DND-41 (cell line): ENCODE measurements around the gene XPO4.

ENCODE experiments used
- ATAC-seq: fragments of 200-7000 bp; cut with Tn5 transposase; 3 replicates; pipeline ENCODE4 v1.9.1; 2021; ENCODE audit warnings: low read depth; ENCODE audit not compliant: insufficient read depth
- DNase-seq: peaks from one replicate; pipeline ENCODE4 v3.0.0-alpha.2; 2020
- H2AFZ ChIP-seq: 2 replicates; pipeline ENCODE4 v1.6.0; 2012; ENCODE audit warnings: low read depth, low read length
- H3K27ac ChIP-seq: 2 replicates; pipeline ENCODE4 v1.5.1; 2012; ENCODE audit warnings: low read length, inconsistent platforms
- H3K27me3 ChIP-seq: fragments of 200-600 bp; sonication (generic); 2 replicates; pipeline ENCODE4 v1.6.0; 2012; ENCODE audit warnings: low read length, mild to moderate bottlenecking, inconsistent platforms; ENCODE audit not compliant: insufficient read depth, poor library complexity
- H3K36me3 ChIP-seq: 2 replicates; pipeline ENCODE4 v1.5.1; 2012; ENCODE audit warnings: low read length, inconsistent platforms; ENCODE audit not compliant: insufficient read depth
- H3K4me1 ChIP-seq: 2 replicates; pipeline ENCODE4 v1.5.1; 2012; ENCODE audit warnings: mild to moderate bottlenecking, low read length; ENCODE audit not compliant: insufficient read depth
- H3K4me2 ChIP-seq: 2 replicates; pipeline ENCODE4 v1.6.0; 2012; ENCODE audit warnings: mild to moderate bottlenecking, moderate library complexity, low read length, inconsistent platforms; ENCODE audit not compliant: insufficient read depth
- H3K4me3 ChIP-seq, 2 experiments: fragments of 200-600 bp in 1 of 2; shearing (Covaris generic) in 1 of 2; 2 replicates each; pipeline ENCODE4 v1.5.1; 2012 to 2016; ENCODE audit warnings: inconsistent platforms in 2 of 2, low read length in 2 of 2, mild to moderate bottlenecking in 2 of 2, low read depth in 1 of 2, moderate library complexity in 1 of 2
- H3K79me2 ChIP-seq: 2 replicates; pipeline ENCODE4 v1.6.0; 2012; ENCODE audit warnings: low read length, inconsistent platforms; ENCODE audit not compliant: insufficient read depth
- H3K9ac ChIP-seq: 2 replicates; pipeline ENCODE4 v1.6.0; 2012; ENCODE audit warnings: low read depth, mild to moderate bottlenecking, inconsistent platforms, low read length, moderate library complexity
- H3K9me3 ChIP-seq: 2 replicates; pipeline ENCODE4 v1.5.1; 2012; ENCODE audit warnings: low read length, moderate library complexity, mild to moderate bottlenecking, inconsistent platforms; ENCODE audit not compliant: insufficient read depth, severe bottlenecking
- H4K20me1 ChIP-seq: 2 replicates; pipeline ENCODE4 v1.6.0; 2012; ENCODE audit warnings: low read length; ENCODE audit not compliant: insufficient read depth
- EZH2 ChIP-seq: IDR thresholded peaks from 3 replicates; pipeline ENCODE4 v1.6.1; 2012; ENCODE audit warnings: borderline replicate concordance, low read depth, mild to moderate bottlenecking, moderate library complexity, low read length, inconsistent platforms; ENCODE audit not compliant: severe bottlenecking
- TF ChIP-seq, protein P1 (sequence below): IDR thresholded peaks from 2 replicates; pipeline ENCODE4 v1.5.1; 2012; ENCODE audit warnings: borderline replicate concordance, low read length, moderate library complexity, mild to moderate bottlenecking; ENCODE audit not compliant: poor library complexity, severe bottlenecking; ENCODE audit errors: extremely low read depth

Gene XPO4

DNA sequence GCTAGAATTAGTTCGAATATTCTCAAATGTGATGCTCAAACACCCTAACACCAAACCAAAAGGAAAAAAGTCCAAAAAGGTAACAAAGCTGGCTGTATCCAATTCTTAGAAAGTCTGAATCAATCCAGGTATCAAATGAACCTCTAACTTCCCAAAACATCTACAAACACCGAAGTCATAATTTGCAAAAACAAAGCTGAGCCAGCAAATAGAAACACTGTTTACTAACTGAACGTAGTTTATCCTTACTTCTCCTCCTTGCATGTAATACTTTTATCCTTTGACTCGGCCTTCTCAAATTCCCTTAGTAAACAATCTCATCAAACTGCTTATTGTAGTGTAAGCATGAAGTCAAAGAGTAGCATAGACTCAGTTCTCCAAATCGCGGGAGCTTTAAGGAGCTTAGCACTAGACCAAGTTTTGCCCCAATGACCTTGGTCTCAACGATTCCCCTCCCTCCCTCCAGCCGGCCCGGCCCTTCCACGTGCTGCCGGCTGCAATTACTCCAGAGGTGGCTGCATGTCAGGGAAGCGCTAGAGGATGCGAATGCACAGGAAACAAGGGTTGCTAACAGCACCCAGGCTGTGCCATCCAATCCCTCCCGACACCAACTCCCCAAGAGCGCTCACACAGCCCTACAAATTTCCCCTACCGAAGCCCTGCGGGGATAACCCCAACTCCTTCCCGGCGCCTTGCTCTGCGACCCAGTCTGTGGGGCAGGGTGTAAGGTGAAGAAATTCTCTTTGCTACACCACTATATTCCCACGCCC lies 693 bp downstream of the XPO4 start:
- Histone ChIP-seq H4K20me1 (peaks cover 12% of the 10 kb centered on the region; the same call in 1 of the 2 replicates), H3K9ac (peak overlapping the region; percentile 90), H3K4me2 (peak overlapping the region; percentile 85), H3K27ac (peak overlapping the region; percentile 83), H3K79me2 (peaks cover 62% of the 10 kb centered on the region), H3K4me3 (peak overlapping the region; percentile 81 to 90), H3K27me3 (no peaks in the 10 kb centered on the region), H3K4me1 (peaks cover 36% of the 10 kb centered on the region), H2AFZ (peak overlapping the region; percentile 100), H3K36me3 (peaks cover 15% of the 10 kb centered on the region), H3K9me3 (no peaks in the 10 kb centered on the region)
- TF ChIP-seq, protein P1, sequence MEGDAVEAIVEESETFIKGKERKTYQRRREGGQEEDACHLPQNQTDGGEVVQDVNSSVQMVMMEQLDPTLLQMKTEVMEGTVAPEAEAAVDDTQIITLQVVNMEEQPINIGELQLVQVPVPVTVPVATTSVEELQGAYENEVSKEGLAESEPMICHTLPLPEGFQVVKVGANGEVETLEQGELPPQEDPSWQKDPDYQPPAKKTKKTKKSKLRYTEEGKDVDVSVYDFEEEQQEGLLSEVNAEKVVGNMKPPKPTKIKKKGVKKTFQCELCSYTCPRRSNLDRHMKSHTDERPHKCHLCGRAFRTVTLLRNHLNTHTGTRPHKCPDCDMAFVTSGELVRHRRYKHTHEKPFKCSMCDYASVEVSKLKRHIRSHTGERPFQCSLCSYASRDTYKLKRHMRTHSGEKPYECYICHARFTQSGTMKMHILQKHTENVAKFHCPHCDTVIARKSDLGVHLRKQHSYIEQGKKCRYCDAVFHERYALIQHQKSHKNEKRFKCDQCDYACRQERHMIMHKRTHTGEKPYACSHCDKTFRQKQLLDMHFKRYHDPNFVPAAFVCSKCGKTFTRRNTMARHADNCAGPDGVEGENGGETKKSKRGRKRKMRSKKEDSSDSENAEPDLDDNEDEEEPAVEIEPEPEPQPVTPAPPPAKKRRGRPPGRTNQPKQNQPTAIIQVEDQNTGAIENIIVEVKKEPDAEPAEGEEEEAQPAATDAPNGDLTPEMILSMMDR: no peak
- no peak for TF ChIP-seq EZH2
- DNase-seq (peak; percentile 43), ATAC-seq (peak; percentile 44)

DNA sequence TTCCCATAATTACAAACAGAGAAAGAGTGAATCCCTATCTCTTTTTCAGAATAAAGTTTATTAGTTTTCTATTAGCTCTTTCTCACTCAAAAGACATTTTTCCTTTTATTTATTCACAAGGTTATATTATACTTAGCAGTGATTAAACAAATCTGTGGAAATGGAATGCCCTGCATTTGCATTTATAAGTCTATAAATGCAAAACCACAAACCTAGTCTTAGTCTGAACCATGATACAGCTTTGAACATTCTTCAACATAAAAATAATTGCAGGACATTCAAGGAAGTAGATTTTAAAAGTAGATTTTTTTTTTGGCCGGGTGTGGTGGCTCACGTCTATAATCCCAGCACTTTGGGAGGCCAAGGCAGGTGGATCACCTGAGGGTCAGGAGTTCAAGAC lies 8.3 kb downstream of the XPO4 start:
- peaks cover 49% of the 10 kb centered on the region for H4K20me1 ChIP-seq
- no peak overlapping the region for H3K4me2 ChIP-seq
- peaks cover 5% of the 10 kb centered on the region; the same call in 1 of the 2 replicates for H3K4me1 ChIP-seq
- no peak overlapping the region for H2AFZ ChIP-seq
- peaks cover 99% of the 10 kb centered on the region for H3K79me2 ChIP-seq
- no peaks in the 10 kb centered on the region for H3K27me3 ChIP-seq
- H3K9me3 ChIP-seq: no peaks in the 10 kb centered on the region
- H3K9ac ChIP-seq: no peak overlapping the region
- no peak overlapping the region for H3K4me3 ChIP-seq
- DNase-seq (no peak), ATAC-seq (no peak)
- H3K36me3 ChIP-seq: peaks cover 14% of the 10 kb centered on the region; the same call in 1 of the 2 replicates
- TF ChIP-seq, protein P1: no peak
- TF ChIP-seq EZH2: no peak
- H3K27ac ChIP-seq: no peak overlapping the region

DNA sequence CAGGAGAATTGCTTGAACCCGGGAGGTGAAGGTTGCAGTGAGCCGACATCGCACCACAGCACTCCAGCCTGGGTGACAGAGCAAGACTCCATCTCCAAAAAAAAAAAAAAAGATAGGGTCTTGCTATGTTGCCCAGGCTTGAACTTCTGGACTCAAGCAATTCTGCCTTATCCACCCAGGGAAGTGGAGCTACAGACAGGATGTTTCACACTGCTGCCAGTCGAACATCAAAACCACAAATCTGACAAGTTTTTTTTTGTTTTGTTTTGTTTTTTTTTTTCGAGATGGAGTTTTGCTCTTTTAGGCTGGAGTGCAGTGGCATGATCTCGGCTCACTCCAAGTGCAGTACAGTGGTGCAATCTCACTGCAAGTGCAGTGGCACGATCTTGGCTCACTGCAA lies 10.8 kb downstream of the XPO4 start:
- ATAC-seq (peak; percentile 58), DNase-seq (no peak)
- Histone ChIP-seq H3K4me2 (no peak overlapping the region), H3K79me2 (peaks cover 98% of the 10 kb centered on the region), H3K36me3 (peaks cover 9% of the 10 kb centered on the region; the same call in 1 of the 2 replicates), H3K9me3 (no peaks in the 10 kb centered on the region), H3K9ac (no peak overlapping the region), H3K4me1 (no peaks in the 10 kb centered on the region), H3K4me3 (no peak overlapping the region), H4K20me1 (peaks cover 44% of the 10 kb centered on the region), H2AFZ (no peak overlapping the region), H3K27ac (no peak overlapping the region), H3K27me3 (no peaks in the 10 kb centered on the region)
- TF ChIP-seq, protein P1: no peak
